GM19397 (cell line): Measurements from ENCODE around the gene ATG12.
"Not testable (repeated sequence)": the region's sequence is repeated elsewhere in the genome, so short reads cannot be mapped to it uniquely, and the experiment has no call there.

Experiments used
- ATAC-seq: cut with Tn5 transposase; IDR thresholded peaks from one replicate; pipeline ENCODE4 v1.9.1; 2021; ENCODE audit warnings: mild to moderate bottlenecking, moderate library complexity; ENCODE audit not compliant: unreplicated experiment

ATG12 gene

GRCh38 chr5:115808066-115808465 is 33.3 kb downstream of the ATG12 start:
- ATAC-seq: not testable (repeated sequence)

GRCh38 chr5:115807654-115808052 is 33.7 kb downstream of the ATG12 start:
- ATAC-seq: no peak

GRCh38 chr5:115806986-115807653 is 34.2 kb downstream of the ATG12 start:
- ATAC-seq: no peak

- ATAC-seq: no peak
These were observed 39.4 kb downstream of the ATG12 start for GRCh38 chr5:115801984-115802383.

GRCh38 chr5:115801152-115801551 is 40.2 kb downstream of the ATG12 start:
- no peak for ATAC-seq

- ATAC-seq: no peak
These were observed 41.3 kb downstream of the ATG12 start for GRCh38 chr5:115800108-115800507.

- ATAC-seq: no peak
These were observed 43.1 kb downstream of the ATG12 start for GRCh38 chr5:115798252-115798651.

- no peak for ATAC-seq
These were observed 44.7 kb downstream of the ATG12 start for GRCh38 chr5:115796656-115797055.

- ATAC-seq: no peak
These were observed 45.7 kb downstream of the ATG12 start for GRCh38 chr5:115795700-115796099.

GRCh38 chr5:115788440-115788839 is 52.9 kb downstream of the ATG12 start:
- no peak for ATAC-seq

GRCh38 chr5:115787426-115787825 is 53.9 kb downstream of the ATG12 start:
- no peak for ATAC-seq

- no peak for ATAC-seq
These were observed 55.8 kb downstream of the ATG12 start for GRCh38 chr5:115785381-115786065.

GRCh38 chr5:115778417-115778816 is 62.9 kb downstream of the ATG12 start:
- ATAC-seq: no peak
